ENCODE results near the gene ARMC9.

ARMC9 gene

DNA sequence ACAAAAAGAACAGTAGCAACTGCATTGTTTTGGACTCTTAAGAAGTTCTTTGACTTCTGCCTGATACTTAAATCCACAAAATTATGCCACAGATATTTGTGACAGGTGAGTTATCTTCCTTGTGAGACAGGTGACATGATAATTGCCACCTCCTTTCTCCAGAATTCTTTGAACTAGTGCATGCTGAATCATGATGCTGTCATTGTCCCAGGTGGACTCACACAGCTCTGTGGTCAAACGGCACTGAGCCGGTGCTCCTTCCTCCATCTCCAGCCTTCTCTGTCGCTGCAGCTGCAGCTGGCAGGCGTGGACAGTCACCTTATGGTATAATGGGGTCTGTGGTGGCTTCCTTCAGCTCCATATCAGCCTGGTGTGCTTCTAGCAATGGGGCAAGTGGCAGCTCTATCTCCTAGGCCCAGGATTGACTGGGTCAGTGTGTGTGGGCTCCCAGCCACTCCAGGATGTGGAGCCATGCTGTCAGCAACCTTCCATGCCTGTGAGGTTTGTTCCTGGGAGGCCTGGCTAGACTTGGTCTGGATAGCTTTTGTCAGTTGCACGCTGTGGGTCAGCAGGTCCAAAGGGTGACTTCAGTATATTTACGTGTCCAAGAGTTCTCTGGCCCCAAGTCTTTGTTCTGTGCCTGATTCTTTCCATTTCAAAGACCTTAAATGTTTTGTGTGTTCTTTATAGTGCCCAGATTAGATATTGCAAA, 15.7 kb downstream of the ARMC9 start:
- TF ChIP-seq TAF1 (IDR thresholded peaks at IDR 0.05; ENCODE audit: borderline replicate concordance, insufficient read depth, low read length) (no peak), POLR2AphosphoS5 (IDR thresholded peaks at IDR 0.05; ENCODE audit: low read depth, low read length) (no peak), FOXP2 (optimal IDR thresholded peaks at IDR 0.05; ENCODE audit: borderline replicate concordance, extremely low read depth, extremely low read length, insufficient read depth) (no peak), SIN3A (IDR thresholded peaks at IDR 0.05; ENCODE audit: borderline replicate concordance, insufficient read depth, low read length) (no peak)

DNA sequence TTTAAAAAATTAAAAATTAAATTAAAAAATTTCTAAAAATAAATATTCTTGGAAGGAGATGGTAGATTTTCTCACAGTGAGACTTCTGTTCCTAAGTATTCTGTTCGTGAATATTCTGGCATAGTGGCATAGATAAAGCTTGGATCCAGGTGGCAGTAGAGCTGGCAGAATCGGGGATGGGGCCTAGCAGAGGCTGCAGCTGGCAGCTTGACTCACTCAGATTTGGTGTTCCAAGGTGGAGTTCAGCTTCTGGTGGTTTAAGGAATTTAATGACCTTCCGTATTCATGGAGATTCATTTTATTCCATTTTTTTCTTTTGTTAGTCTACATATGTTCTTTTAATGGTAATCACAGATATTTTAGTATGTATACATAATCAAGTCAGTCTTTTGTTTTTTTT, 19.9 kb downstream of the ARMC9 start:
- TF ChIP-seq REST (IDR thresholded peaks at IDR 0.05; ENCODE audit: insufficient read depth in 1 of 2, low read depth in 2 of 2, low read length in 2 of 2) (no peak), POLR2AphosphoS5 (IDR thresholded peaks at IDR 0.05; ENCODE audit: low read depth, low read length) (no peak), TAF1 (IDR thresholded peaks at IDR 0.05; ENCODE audit: borderline replicate concordance, insufficient read depth, low read length) (no peak), FOXP2 (optimal IDR thresholded peaks at IDR 0.05; ENCODE audit: borderline replicate concordance, extremely low read depth, extremely low read length, insufficient read depth) (no peak), SIN3A (IDR thresholded peaks at IDR 0.05; ENCODE audit: borderline replicate concordance, insufficient read depth, low read length) (no peak)

- TF ChIP-seq FOXP2 (optimal IDR thresholded peaks at IDR 0.05; ENCODE audit: borderline replicate concordance, extremely low read depth, extremely low read length, insufficient read depth) (no peak), TAF1 (IDR thresholded peaks at IDR 0.05; ENCODE audit: borderline replicate concordance, insufficient read depth, low read length) (no peak), SIN3A (IDR thresholded peaks at IDR 0.05; ENCODE audit: borderline replicate concordance, insufficient read depth, low read length) (no peak), POLR2AphosphoS5 (IDR thresholded peaks at IDR 0.05; ENCODE audit: low read depth, low read length) (no peak), REST (IDR thresholded peaks at IDR 0.05; ENCODE audit: insufficient read depth in 1 of 2, low read depth in 2 of 2, low read length in 2 of 2) (no peak)
These were observed 20.9 kb downstream of the ARMC9 start for GRCh38 chr2:231219289-231219688.

GRCh38 chr2:231221761-231222160, 23.3 kb downstream of the ARMC9 start:
- TF ChIP-seq FOXP2 (optimal IDR thresholded peaks at IDR 0.05; ENCODE audit: borderline replicate concordance, extremely low read depth, extremely low read length, insufficient read depth): no peak
- TF ChIP-seq POLR2AphosphoS5 (IDR thresholded peaks at IDR 0.05; ENCODE audit: low read depth, low read length): no peak
- no peak for TF ChIP-seq REST (IDR thresholded peaks at IDR 0.05; ENCODE audit: insufficient read depth in 1 of 2, low read depth in 2 of 2, low read length in 2 of 2)

DNA sequence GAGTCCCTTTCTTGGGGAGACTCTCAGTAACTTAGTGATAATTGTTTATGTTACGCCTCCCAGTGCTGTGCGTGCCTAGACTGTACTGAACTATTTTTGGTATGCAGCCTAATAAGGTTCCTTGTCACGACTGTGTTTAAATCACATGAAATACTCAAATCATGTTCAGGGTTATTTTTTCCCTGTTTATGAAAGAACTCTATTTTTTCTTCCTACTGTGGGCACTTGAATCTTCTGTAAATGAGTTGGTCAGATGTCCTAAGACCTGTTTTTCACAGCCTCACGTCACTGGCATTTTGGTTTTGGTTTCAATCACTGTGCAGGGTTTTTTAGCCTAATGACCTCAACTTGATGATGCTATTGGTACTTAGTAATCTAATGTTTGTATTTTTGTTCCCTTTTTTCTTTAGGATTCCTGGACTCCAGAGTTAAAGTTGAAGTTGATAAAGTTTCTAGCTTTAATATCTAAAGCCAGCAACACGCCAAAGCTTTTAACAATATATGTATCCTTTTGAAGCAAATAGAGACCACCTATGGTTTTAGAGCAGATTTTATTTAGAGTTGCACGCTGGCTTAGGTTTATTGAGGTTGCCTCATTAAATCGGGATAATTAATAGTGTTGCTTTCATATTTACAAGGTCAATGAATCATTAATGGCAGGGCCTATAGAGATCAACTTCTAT, 24.0 kb downstream of the ARMC9 start:
- no peak for TF ChIP-seq REST (IDR thresholded peaks at IDR 0.05; ENCODE audit: insufficient read depth in 1 of 2, low read depth in 2 of 2, low read length in 2 of 2)

Measured in PFSK-1 (cell line).